ENCODE data around the gene NDRG4.

NDRG4 gene

DNA sequence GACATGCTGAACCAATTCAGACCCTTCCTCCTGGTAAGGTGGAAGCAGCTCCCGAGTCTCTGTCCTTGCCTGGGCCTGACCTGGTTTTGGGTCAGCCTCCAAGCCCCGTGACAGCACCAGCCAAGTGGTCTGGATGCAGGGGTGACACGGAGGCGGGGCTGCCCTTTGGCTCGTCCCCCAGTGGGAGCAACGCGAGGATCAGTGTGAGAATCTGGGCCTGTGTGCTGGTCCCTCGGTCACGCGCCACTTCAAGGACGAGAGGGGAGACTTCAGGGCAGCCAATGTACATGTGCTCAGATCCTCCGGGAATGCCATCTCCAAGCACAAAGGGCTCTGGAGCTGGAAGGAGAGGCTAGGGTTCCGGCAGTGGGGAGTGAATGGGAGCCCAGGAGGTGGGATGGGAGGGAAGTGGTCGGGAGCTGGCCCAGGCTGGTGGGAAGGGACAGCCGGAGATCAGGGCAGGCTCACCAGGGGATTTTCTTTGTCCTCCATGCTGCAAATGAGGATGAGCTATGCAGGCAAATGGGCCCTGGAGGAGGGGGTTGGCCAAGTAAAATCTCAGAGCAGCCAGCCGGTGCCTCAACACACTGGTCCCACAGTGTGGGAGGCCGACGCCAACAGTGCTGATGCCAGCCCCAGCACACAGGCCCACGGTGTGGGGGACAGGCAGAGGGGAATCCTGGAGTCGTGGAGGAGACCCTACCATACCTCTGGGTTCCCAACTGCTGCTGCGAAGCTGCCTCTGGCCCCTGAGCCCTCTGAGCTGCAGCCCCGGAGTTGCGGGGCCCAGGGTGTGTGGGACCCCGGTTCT, 4.2 kb upstream of the NDRG4 start:
- DNase-seq: no peak

DNA sequence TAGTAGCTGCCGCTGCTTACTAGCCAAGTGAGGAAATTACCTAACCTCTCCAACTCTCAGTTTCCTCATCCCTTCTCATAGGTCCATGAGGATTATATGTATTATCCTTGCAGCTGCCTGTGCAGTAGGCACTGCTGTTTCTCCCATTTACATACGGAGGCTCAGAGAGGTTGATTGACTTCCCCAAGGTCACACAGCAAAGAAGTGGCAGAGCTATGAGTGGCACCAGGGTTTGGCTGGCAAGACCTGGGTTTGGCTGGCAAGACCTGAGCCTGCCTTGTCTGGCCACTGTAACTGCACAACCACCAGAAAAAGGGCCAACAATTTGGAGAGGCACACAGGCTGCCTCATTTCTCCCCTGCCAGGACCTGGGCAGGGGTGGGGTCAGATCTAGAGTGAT, 2.5 kb upstream of the NDRG4 start:
- no peak for DNase-seq

DNA sequence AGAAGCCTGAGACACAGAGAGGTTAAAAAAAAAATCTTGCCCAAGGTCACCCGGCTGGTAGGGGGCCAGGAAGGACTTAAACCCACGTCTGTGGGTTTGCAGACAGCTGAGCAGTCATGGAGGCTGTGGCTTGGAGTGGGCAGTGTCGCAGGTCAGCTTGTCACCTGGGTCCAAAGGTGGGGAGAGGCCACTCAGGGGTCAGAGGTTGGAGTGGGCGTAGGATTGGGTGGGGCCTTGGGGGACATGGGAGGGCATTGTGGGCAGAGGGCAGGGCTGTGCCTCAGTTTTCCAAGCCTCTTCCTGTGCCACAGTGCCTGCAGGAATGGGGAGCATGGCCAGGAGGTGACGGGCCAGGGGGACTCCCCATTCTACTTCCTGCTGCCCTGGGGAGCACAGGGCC, 2.0 kb upstream of the NDRG4 start:
- DNase-seq: no peak

DNA sequence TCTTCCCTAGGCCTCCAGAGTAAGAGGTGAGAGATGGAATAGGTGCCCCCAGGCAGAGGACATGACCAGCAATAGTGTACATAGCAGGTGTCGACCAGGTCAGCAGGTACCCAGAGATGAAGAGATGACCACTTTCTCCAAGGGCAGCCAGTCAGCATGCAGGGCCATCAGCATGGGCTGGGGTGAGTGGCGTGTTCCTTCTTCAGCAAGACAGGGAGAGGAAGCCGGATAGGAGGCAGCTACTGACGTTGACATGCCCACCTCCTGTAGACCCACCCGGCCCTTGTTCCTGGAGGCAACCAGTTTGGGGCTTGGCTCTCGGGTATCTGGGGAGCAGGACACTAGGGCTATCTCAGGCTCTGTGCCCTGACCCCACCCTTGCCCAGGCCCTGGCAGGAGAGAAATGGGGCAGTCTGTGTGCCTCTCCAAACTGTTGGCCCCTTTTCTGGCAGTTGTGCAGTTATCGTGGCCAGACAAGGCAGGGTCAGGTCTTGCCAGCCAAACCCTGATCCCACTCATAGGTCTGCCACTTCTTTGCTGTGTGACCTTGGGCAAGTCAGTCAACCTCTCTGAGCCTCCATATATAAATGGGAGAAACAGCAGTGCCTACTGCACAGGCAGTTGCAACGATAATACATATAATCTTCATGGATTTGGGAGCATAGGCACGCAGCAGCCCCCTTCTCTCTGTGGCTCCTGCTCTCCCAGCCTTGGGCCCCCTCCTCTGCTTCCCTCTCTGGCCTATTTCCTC, 1.4 kb upstream of the NDRG4 start:
- DNase-seq: no peak

DNA sequence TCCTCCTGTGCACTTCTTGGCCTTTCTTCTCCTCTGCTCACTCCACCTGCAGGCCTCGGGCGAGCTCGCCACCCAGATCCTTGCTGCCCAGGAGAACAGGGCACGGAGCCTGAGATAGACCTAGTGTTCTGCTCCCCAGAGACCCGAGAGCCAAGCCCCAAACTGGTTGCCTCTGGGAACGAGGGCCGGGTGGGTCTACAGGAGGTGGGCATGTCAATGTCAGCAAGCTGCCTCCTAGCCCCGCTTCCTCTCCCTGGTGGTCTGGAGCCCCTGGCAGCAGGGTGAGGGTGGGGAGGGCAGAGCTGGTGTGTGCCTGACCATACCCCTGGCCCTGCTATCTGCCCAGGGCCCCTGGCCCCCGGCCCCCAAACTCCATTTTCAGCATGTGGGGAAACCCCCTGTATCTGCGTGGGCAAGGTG, 841 bp upstream of the NDRG4 start:
- DNase-seq: no peak

DNA sequence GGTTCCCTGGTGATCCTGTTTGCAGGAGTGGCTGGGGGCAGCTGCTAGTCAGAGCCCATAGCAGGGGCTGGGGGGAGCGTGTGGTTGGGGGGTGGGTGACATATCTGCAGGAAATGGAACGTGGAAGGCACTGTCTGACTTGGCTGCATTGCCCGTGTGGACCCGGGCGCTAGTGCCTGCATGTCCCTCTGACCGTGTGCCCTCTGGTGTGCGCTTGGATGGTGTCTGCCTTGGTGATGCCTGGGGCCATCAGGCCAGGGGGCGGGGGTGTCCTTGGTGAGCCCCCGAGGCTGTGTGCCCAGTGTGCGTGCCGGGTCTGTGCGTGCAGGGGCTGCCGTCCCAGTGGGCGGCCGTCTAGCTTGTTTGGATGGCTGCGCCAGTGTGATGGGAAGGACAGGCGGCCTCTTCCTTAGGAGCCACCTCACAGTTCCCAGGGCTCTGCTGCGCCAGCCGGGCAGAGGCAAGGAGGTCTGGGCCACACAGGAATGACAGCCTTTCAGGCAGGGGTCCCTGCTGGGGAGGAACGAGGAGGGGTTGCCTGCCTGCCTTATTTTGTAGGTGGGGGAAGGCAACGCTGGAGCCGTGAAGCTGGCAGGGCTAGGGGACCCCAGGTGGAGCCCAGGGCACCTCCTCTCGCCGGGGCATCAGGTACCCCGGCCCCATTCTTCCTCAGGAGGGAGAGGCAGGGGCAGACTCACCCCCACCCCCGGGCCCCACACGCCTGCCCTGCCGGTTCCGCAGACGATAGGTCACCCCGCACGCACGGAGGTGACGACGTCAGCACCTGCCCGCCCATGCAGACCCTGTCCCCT, 693 bp downstream of the NDRG4 start:
- DNase-seq: no peak

DNA sequence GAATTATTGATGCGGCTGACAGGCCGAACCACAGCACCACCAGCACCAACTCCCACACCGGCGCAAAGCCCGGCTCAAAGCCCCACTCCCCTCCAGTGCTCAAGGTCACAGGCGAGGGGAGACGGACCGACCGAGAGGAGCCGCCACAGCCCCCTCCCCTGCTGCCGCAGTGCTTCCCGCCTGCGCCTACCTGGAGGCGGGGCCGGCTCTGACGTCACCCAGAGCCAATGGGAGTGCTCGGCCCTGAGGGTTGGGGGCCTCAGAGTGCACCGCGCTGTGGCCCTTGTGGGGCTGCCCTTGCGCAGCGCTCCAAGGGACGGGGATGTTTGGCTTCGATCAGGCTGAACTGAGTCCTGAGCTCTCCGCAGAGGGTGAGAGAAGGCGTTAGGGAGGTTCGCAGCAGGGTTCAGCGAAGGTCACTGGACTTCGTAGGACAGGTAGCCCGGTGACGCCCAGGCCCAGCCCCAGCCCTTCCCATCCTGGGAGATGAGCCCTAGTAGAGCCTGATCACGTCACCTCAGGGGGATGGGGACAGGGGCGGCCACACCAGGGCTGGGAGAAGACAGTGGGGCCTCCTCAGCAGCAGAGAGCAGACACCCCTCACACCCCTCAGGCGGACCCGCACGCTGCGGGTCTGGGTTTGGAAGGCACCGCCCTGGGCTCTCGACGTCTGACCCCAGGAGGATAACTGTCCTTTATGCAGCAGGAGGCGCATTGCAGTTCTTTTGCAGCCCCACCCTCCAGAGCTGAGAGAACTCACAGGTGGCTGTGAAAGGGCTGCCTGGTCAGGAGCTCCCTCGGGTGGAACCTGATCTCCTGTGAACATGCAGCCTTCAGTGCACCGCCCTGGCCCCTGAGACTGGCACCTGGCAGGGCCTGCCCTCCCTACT, 1.5 kb downstream of the NDRG4 start:
- peak; percentile 43 for DNase-seq

DNA sequence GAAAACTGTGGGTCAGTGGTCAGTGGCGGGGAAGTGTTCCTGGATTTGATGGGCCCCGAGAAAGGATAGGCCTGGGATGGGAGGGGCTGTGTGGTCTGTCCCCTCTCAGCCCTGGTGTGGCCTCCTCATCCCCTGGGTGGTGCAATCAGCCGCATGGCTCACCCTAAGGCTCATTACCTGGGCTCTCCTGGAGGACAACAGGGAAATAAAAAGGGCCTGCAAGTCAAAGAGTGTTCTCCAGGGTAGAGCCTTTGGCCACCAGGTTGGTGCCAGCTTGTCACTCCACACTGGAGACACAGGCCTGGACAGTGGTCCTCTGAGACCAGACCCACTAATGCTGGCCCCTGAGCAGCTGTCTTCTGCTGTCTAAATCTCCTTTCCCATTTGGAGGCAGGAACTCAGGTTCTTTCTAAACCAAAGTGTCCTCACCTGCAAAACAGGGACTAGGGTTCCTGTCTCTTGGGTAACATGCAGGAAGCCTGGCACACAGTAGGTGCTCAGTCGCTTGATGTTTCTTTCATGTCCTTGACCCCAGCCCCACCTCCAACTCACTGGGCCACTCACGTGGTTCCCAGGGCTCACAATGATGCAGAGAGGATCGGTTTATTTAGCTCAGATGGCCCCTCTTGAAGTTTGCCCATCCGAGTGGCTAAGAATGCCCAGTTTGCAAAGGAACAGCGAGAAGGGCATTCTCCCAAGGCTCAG, 2.4 kb downstream of the NDRG4 start:
- DNase-seq: no peak

DNA sequence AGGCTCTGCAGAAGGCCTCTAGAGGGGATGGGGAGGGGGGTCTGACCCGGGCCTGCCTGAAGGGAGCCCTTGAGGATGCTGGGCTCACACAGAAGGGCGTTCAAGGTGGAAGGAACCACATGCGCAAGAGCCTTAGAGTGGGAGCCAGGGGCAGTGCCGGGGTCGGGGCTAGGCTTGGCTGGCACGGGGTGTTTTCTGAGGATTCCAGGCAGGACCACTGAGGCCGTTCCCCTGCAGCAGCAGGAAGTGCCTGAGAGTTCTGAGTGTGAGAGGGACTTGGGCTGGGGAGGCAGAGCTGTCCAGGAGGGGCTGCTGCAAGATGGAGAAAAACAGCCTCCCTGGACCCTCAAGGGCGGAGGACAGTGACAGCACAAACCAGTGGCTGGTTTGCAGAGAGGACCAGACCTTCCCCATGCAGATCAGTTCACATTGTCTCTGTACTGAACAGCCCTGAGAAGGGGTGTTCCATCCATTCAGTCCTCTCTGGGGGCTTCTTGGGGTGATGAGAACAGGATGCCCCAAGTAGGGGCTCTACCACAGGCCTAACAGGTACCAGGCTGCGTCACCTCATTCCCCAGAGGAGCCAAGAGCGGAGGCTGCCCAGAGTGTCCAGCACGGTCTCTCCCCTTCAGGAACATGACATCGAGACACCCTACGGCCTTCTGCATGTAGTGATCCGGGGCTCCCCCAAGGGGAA, 3.4 kb downstream of the NDRG4 start:
- no peak for DNase-seq

DNA sequence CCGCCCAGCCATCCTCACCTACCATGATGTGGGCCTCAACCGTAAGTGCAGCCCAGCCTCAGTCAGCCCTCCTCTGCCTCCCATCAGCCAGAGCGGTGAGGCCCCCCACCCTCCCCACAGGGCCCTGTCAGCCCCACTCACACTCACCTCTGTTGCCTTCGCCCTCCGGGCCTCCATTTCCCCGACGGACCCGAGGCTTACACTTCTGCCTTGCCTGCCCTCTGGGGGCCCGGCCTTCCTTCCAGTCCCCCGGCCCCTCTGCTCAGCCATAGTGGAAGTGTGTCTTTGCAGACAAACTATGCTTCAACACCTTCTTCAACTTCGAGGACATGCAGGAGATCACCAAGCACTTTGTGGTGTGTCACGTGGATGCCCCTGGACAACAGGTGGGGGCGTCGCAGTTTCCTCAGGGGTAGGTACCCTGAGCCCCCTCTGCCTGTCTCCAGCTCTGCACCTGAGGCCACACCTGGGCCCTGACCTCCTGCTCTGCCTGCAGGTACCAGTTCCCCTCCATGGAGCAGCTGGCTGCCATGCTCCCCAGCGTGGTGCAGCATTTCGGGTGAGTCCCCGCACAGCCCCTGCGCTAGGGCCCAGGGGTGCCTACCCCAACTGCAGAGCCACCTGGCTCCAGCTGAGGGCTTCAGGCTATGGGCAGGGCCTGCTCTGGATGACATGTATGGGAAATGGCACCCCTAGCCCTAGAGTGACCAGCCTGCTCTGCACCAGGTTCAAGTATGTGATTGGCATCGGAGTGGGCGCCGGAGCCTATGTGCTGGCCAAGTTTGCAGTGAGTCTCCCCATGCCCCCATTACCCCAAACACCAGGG, 4.1 kb downstream of the NDRG4 start:
- DNase-seq: no peak

DNA sequence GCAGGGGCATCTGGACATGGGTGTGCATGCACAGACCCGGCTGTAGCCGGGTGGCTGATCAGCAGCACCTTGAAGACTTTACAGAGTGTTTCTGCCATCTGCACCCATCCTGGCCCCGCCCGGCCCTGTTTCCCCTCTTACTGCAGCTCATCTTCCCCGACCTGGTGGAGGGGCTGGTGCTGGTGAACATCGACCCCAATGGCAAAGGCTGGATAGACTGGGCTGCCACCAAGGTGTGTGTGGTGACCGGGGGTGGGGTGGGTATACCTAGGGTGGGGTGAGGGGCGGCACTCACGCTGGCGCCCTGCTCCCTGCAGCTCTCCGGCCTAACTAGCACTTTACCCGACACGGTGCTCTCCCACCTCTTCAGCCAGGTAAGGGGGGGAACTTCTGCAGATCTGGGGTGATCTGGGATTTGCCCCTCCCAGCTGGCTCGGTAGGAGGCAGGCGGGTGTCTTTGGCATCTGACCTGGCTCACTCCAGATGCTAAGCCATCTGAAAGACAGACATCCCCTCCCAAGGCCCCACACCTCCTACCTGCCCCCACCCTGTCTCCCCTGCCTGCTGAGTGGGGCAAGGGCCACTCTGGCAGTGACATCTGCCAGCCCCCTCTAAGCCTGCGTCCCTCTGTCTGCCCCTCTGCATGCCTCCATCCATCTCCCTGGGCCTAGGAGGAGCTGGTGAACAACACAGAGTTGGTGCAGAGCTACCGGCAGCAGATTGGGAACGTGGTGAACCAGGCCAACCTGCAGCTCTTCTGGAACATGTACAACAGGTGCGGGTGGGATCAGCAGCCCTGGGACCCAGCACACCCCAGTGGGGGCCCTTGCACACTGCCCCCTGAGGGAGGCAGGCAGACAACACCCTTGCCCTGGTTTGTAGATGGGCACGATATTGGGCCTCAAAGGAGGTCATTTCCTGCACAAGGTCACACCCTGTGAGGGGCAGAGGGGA, 6.6 kb downstream of the NDRG4 start:
- DNase-seq: no peak

DNA sequence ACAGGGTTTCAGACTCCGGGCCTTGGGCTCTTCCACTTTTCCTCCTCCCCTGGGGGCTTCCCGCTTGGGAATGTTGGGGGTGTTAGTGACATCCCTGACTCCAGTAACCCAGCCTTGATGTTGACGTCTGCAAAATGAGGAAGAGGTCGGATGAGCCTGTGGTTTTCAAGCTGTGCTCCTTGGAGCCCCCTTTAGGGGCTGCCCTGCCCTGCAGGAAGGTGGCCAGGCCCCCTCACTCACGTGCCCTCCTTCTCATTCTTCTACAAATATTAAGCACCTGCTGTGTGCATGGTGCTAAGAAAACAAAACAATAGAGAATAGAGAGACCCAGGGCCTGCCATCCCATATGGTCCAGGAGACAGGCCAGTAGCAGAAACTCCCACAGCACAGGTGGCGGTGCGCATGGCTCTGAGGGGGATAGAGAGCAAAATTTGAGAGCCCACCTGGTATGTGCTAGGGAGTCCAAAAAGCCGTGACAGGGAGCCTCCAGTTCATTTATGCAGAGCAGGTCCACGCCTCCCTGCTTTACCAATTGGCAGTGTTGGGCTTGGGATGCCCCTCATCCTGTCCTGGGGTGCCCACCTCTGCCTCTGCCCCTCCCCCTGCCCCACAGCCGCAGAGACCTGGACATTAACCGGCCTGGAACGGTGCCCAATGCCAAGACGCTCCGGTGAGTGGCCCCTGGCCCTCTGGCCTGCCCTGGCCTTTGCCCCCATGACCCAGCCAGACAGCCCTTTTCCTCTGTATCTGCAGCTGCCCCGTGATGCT, 7.4 kb downstream of the NDRG4 start:
- DNase-seq: no peak

DNA sequence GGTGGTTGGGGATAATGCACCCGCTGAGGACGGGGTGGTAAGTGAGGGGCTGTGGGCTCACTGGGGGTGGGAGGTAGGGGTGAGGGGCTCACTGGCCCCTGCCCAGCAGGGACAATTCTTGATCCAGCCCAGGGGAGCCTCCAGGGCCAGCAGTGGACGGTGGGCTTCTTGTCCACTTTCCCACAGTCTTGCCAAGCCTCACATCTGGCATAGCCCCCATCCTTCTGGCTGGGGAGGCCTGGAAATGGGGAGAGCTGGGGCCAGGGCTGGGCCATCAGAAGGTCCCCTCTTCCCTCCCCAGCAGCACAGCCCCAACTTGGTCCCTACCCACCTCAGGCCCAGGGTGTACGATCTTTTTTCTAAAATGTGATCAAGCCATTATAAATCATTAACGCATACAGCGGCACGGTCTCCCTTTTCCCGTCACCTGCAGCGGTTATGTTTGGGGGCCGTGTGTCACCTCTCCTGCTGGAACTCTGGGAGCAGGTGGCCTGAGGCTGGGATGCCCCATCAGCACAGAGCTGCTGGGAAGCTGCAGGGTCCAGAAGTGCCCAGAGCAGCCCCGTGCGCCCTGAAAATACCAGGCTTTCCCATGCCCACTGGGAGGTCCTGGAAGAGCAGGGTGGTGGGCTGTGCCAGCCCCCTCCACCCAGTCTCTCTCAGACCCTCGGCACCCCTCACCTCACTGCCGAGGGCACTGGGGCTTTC, 8.2 kb downstream of the NDRG4 start:
- DNase-seq: no peak

DNA sequence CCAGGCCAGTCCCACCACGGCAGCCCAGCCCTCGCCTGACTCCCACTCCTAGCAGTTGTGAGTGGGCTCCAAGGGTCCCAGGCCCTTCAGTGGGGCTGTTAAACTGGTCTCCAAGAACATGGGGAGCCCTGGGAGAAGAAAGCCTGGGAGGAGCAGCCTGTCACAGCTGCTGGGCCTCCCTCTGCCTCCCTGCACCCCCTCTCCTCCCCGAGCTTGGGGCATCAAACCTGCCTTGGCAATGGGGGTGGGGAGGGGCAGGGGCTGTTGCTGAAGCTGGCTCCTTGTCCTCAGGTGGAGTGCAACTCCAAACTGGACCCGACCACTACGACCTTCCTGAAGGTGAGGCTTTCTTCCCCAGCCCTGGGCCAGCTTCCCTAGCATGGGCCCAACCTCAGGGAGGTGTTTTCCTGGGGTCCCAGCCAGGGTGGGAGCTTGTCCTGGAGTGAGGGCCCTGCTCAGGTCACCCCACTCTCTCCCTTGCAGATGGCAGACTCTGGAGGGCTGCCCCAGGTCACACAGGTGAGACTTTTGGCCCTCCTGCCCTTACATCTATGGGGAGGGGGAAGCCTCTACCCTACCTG, 8.8 kb downstream of the NDRG4 start:
- no peak for DNase-seq

DNA sequence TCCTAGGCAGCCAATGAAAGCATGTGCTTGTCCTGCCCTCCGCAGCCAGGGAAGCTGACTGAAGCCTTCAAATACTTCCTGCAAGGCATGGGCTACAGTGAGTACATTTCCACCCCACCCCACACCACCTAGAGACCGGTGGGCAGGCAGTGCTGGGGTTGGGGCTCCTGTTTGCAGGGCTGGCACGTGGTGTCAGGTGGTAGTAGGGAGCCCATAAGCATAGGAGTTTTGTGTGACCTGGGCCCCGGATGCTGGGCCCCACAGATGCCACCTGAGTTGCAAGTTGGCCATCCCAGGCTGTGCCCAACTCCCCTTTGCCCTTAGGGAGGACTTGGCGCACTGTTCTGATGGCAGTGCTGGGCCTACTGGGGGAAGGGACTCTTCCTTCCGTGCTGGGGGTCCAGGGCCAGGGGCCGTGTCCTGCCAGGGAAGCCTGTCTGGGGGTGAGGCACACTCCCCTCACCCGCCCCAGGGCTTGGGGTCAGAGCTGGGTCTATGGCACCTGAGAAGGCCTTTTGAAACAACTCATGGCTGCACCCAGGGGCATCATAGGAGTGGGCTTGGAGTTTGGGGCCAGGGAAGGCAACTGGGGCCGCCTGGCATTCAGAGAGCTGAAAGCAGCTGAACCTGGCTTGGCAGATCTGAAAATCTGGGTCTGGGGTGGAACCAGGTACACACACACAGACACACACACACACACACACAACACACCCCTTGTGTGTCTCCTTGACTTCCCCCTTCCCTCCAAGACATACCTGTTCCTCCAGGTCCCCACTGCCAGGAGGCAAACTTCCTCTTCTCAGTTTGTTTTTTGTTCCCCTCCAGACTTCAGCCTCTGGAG, 9.5 kb downstream of the NDRG4 start:
- DNase-seq: no peak

DNA sequence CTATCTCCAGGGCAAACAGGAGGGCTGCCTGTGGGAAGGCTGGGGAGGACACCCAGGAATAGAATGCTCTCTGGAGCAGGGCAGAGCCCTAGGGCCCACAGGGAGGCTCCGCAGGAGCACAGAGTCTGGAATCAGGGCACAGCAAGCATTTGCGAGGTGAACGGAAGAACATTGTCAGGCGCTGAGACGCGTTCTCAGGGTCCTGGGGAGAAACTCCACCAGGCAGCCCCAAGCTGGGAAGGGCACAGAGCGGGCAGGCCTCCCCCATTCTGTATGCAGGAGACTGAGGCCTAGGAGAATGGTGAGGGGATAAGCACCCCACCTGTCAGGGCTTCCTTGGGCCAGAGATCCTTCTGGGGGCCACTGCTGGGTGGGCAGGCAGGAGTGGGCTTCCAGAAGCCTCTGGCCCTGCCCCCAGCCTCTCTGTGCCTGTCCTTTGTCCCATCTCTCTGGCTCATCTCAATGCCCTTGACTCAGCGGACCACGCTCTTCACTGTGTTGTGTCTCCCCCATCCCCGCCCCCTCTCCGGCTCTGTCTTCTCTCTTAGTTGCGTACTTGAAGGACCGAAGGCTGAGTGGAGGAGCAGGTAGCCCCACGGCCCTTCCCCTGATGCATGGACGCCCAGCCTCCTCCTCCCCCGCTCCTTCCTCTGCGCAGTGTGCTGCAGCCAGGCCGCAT, 10.3 kb downstream of the NDRG4 start:
- no peak for DNase-seq

Data from activated CD4-positive, alpha-beta T cell treated with anti-CD3 and anti-CD28 coated beads, Interleukin-2, amount 50 U/mL, for 1 hour (primary cell).